Vagina (tissue), 2 donors: ENCODE data around the gene TNIP3.

Source experiments
- POLR2A ChIP-seq, 2 donors: fragments of 450-650 bp; IDR thresholded peaks; one replicate each; pipeline ENCODE4 v1.6.1; 2017; ENCODE audit warnings: antibody characterized with exemption in 2 of 2, mild to moderate bottlenecking in 2 of 2, moderate library complexity in 2 of 2
- POLR2AphosphoS5 ChIP-seq, 2 donors: sonication (generic); formaldehyde crosslinking; IDR thresholded peaks; one replicate each; pipeline ENCODE4 v1.9.0; 2017; ENCODE audit warnings: antibody characterized with exemption in 2 of 2, mild to moderate bottlenecking in 2 of 2, low read depth in 1 of 2; ENCODE audit not compliant: insufficient read depth in 1 of 2
- TF ChIP-seq, protein P1 (sequence below), 3 experiments: fragments of 450-650 bp in 2 of 3; fragments of 200-600 bp in 1 of 3; sonication (generic) in 1 of 3; IDR thresholded peaks; one replicate each; pipeline ENCODE4 v1.5.1; 2017 to 2019; ENCODE audit warnings: antibody characterized with exemption in 3 of 3, mild to moderate bottlenecking in 2 of 3, moderate library complexity in 2 of 3

GRCh38 chr4:121148621-121149020, 15.5 kb downstream of the TNIP3 start:
- TF ChIP-seq, protein P1, sequence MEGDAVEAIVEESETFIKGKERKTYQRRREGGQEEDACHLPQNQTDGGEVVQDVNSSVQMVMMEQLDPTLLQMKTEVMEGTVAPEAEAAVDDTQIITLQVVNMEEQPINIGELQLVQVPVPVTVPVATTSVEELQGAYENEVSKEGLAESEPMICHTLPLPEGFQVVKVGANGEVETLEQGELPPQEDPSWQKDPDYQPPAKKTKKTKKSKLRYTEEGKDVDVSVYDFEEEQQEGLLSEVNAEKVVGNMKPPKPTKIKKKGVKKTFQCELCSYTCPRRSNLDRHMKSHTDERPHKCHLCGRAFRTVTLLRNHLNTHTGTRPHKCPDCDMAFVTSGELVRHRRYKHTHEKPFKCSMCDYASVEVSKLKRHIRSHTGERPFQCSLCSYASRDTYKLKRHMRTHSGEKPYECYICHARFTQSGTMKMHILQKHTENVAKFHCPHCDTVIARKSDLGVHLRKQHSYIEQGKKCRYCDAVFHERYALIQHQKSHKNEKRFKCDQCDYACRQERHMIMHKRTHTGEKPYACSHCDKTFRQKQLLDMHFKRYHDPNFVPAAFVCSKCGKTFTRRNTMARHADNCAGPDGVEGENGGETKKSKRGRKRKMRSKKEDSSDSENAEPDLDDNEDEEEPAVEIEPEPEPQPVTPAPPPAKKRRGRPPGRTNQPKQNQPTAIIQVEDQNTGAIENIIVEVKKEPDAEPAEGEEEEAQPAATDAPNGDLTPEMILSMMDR (IDR thresholded peaks at IDR 0.05), result no peak
- TF ChIP-seq POLR2AphosphoS5 (IDR thresholded peaks at IDR 0.05; ENCODE audit: insufficient read depth in 1 of 2, low read depth in 1 of 2) (no peak), POLR2A (IDR thresholded peaks at IDR 0.05) (no peak)
